Measurements from ENCODE around the gene ZNF175. TPM values are rescaled to one million over a fixed set of nuclear protein-coding genes. Genes with fewer than 3 reads are reported as not detected.

ZNF175 gene
- polyA plus RNA-seq: 2.3 to 3.8 TPM (median 3.2 TPM) in 3 replicates
- 2.5 TPM for polyA plus RNA-seq (2011; ENCODE audit: low read depth)
- polyA plus RNA-seq (2011; cell fraction: cytosol; rRNA removed): 1.4 and 3.0 TPM in 2 replicates
- 5.5 and 7.0 TPM in 2 replicates for polyA plus RNA-seq (2011; cell fraction: nucleus; rRNA removed)
- polyA plus RNA-seq (2012; ENCODE audit: low replicate concordance): 1.8 and 3.5 TPM in 2 replicates
- 6.1 to 6.9 TPM (median 6.7 TPM) in 3 replicates for polyA minus RNA-seq
- polyA minus RNA-seq (2011; cell fraction: cytosol; rRNA and poly(A)+ RNA removed): 2.5 TPM
- polyA minus RNA-seq (2011; cell fraction: nucleus; rRNA and poly(A)+ RNA removed): 3.1 and 7.0 TPM in 2 replicates

GRCh38 chr19:51570962-51571575, at the start of gene ZNF175:
Gene ZNF175, plus strand, starts transcription at chr19:51571283. Its CDS starts 2,047 bp downstream, at chr19:51573330.
- dilution Hi-C loops (cut with MboI; ENCODE audit: extremely low pct_ligation_motif_present, low sequenced_read_pairs): no loop called here

GRCh38 chr19:51521357-51521756, 49.7 kb upstream of the ZNF175 start:
- Histone ChIP-seq H2AFZ (ENCODE audit: control insufficient read depth, low read length) (no peak overlapping the region), H4K20me1 (ENCODE audit: control insufficient read depth, extremely low read depth, insufficient read depth, low read length) (no peaks in the 10 kb centered on the region), H3K9me1 (ENCODE audit: control insufficient read depth, extremely low read depth, insufficient read depth, low read length) (no peaks in the 10 kb centered on the region), H3K4me1 (ENCODE audit: control insufficient read depth, extremely low read depth, insufficient read depth, low read length) (no peaks in the 10 kb centered on the region), H3K27me3 (ENCODE audit: control insufficient read depth, extremely low read depth, insufficient read depth, low read length) (no peaks in the 10 kb centered on the region), H3K9ac (ENCODE audit: control insufficient read depth, extremely low read depth, insufficient read depth, low read length) (no peak overlapping the region), H3K9me3 (ENCODE audit: control insufficient read depth, low read depth, low read length) (no peaks in the 10 kb centered on the region), H3K36me3 (ENCODE audit: control insufficient read depth in 2 of 2, extremely low read depth in 1 of 2, insufficient read depth in 2 of 2, low read length in 2 of 2) (no peaks in the 10 kb centered on the region), H3K4me2 (ENCODE audit: control insufficient read depth, extremely low read depth, insufficient read depth, low read depth, low read length) (no peak overlapping the region), H3K4me3 (ENCODE audit: control insufficient read depth in 2 of 3, extremely low read depth in 1 of 3, insufficient read depth in 2 of 3, low read depth in 1 of 3, low read length in 3 of 3) (no peak overlapping the region), H3K27ac (ENCODE audit: control insufficient read depth, insufficient read depth, low read length) (no peak overlapping the region), H3K79me2 (ENCODE audit: control insufficient read depth, insufficient read depth, low read length) (no peaks in the 10 kb centered on the region)
- DNase-seq (ENCODE audit: low read depth, low spot score) (no peak), FAIRE-seq (no peak)
- dilution Hi-C loops (cut with MboI; ENCODE audit: extremely low pct_ligation_motif_present, low sequenced_read_pairs): no loop called here
- TF ChIP-seq EZH2 (IDR thresholded peaks at IDR 0.05; ENCODE audit: low read length) (no peak), CTCF (optimal IDR thresholded peaks at IDR 0.05 in 1 of 3, IDR thresholded peaks at IDR 0.05 in 1 of 3, conservative IDR thresholded peaks at IDR 0.05 in 1 of 3; ENCODE audit: extremely low read depth in 1 of 3, insufficient read depth in 2 of 3, low read length in 3 of 3) (no peak)

More at GRCh38 chr19:51570962-51571575, at the start of gene ZNF175:
- H3K4me2 ChIP-seq (ENCODE audit: control insufficient read depth, extremely low read depth, insufficient read depth, low read depth, low read length): peak within 1 kb of the TSS; percentile 97
- peaks cover 0 to 7% of the 10 kb centered on the region in 2 experiments for H3K36me3 ChIP-seq (ENCODE audit: control insufficient read depth in 2 of 2, extremely low read depth in 1 of 2, insufficient read depth in 2 of 2, low read length in 2 of 2)
- H2AFZ ChIP-seq (ENCODE audit: control insufficient read depth, low read length): peak within 1 kb of the TSS; percentile 88
- no peaks in the 10 kb centered on the region for H3K9me3 ChIP-seq (ENCODE audit: control insufficient read depth, low read depth, low read length)
- DNase-seq (ENCODE audit: low read depth, low spot score) (peak; percentile 64), FAIRE-seq (peak; percentile 97)
- TF ChIP-seq CTCF (optimal IDR thresholded peaks at IDR 0.05 in 1 of 3, IDR thresholded peaks at IDR 0.05 in 1 of 3, conservative IDR thresholded peaks at IDR 0.05 in 1 of 3; ENCODE audit: extremely low read depth in 1 of 3, insufficient read depth in 2 of 3, low read length in 3 of 3) (no peak), EZH2 (IDR thresholded peaks at IDR 0.05; ENCODE audit: low read length) (no peak)
- peak within 1 kb of the TSS; percentile 74 to 91 (median 90) for H3K4me3 ChIP-seq (ENCODE audit: control insufficient read depth in 2 of 3, extremely low read depth in 1 of 3, insufficient read depth in 2 of 3, low read depth in 1 of 3, low read length in 3 of 3)
- H3K79me2 ChIP-seq (ENCODE audit: control insufficient read depth, insufficient read depth, low read length): peaks cover 19% of the 10 kb centered on the region
- no peaks in the 10 kb centered on the region for H4K20me1 ChIP-seq (ENCODE audit: control insufficient read depth, extremely low read depth, insufficient read depth, low read length)
- H3K9ac ChIP-seq (ENCODE audit: control insufficient read depth, extremely low read depth, insufficient read depth, low read length): peak within 1 kb of the TSS; percentile 76
- no peaks in the 10 kb centered on the region for H3K9me1 ChIP-seq (ENCODE audit: control insufficient read depth, extremely low read depth, insufficient read depth, low read length)
- H3K27me3 ChIP-seq (ENCODE audit: control insufficient read depth, extremely low read depth, insufficient read depth, low read length): no peaks in the 10 kb centered on the region
- H3K4me1 ChIP-seq (ENCODE audit: control insufficient read depth, extremely low read depth, insufficient read depth, low read length): peaks cover 10% of the 10 kb centered on the region
- H3K27ac ChIP-seq (ENCODE audit: control insufficient read depth, insufficient read depth, low read length): peak within 1 kb of the TSS; percentile 47
